CD4-positive, alpha-beta T cell treated with Interleukin-1 beta for 1 hour (primary cell): ENCODE data around the gene HHATL.

Source experiments
- DNase-seq, 2 donors: peaks; one replicate each; pipeline ENCODE4 v3.0.0-alpha.2; 2020 to 2022

The HHATL gene

DNA sequence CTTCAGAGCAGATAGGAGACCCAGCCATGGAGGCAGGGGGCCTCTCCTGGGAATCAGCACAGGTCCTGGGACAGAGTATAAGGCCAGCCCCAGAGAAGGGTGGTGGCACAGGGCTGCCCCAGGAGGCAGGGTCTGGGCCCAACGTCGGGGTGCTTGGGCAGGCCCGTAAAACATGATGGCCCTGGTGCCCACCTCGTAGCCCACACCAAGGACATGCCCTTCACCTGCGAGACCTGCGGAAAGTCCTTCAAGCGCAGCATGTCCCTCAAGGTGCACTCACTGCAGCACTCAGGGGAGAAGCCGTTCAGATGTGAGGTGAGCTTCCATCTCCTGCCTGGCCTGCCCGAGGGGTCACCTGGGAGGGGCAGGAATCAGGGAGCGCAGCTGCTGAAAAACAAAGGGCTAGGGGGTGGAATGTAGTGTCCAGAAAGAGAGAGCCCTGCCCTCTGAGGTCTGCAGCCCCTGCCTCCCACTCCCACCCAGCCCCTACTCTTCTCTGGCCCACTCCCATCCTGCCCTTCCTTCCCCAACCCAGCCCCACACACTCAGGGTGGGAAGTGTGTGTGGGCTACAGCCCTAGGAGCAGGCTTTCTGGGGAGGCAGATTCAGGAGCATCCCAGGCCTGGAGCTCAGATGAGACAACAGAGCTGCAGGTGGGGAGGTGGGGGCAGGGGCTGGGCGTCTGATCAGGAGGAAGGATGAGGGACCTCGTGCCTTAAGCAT is 39.6 kb downstream of the HHATL start:
- no peak for DNase-seq

DNA sequence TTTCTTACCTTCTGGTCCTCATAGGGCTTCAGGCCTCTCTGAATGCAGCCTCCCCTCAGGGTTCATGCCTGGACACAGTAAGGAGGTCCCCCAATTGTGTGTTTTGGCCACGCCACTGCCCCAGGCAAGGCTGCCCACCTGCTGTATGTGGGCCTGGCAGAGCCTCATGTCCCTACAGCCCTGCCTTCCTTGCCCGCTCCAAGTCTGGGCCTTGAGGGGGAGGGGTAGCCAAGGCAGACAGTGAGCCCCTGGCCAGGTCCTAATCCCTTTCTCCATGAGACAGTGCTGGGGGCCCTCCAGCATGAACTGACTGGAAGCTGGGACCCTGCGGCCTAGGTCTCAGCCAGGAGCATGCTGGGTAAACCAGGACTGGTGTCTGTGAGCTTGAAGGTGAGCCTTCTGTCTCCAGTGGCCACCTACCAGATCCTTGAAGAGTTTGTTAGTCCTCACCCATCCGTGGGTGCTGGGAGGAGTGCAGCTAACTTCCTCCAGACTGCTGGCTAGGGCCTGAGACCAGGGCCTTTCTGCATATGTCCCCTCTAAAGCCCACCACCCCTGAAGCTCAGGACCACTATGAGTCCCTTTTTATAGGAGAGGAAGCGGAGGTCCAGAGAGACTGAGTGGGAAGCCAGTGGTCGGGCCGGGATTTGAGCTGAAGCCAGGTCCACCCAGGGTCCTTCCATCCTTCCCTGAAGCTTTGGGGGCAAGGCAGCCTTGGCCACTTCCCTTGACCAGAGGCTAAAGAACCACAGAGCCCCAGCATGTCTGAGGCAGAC is 40.4 kb downstream of the HHATL start:
- DNase-seq: no peak

DNA sequence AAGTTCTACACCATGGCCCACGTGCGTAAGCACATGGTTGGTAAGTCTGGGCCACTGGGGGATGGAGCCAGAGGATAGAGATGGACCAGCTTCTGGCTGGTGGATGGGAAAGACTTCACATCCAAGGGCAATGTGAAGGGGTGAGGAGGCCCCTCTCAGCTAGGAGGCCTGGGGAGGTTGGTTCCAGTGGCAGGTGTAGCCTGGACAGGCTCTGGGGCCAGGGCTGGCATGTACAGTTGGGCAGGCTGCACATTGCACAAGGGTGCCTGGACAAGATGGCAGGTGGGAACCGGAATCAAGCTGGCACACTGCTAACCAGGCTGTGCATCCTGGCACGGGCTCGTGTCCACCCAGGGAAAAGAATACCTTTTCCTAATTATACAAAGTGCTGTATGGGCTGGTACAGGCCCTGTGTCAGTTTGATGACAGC is 41.0 kb downstream of the HHATL start:
- DNase-seq: no peak

DNA sequence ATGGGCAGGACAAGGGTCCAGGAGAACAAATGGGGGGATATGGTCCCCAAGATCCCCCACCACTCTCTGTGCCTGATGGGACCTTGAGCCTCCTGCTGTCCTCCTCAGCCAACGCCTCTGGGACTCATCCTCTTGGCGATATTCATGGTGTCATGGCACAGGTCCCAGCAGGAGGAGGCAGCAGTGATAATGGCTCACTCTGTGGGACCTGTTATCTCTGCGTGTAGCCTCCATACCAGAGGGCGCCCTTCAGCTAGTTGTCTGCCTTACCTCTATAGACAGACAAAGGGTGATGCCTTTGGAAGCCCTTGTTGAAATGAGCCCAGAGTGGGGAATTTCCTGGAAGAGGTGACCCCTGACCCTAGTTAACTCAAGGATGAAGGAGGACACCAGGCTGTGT is 41.7 kb downstream of the HHATL start:
- no peak for DNase-seq

DNA sequence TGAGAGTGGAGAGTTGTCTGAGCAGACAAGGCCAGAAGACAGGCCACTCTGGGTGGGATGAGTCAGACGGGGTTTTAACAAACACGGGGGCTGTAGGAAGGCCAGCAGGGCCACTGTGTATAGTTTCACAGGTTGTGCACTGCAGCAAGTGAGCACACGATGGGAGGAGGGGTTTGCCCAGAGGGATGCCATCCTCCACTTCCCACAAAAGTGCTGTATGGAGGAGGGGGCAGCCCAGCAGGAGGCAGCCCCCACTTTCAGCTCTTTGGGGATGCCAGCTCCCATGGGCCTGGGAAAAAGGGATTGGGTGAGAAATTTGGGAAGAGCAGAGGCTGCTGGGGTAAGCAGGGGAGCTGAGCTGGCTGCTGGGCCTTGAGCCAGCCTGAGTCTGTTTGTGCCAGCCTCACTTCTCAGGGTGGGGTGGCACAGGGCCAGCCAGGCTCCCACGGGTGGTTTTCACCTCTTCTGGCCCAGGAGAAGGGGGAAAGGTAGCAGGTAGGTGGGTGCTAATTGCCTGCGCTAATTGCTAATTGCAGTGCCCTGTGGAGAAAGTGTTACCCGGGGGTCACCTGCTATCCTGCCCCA is 42.4 kb downstream of the HHATL start:
- no peak for DNase-seq

DNA sequence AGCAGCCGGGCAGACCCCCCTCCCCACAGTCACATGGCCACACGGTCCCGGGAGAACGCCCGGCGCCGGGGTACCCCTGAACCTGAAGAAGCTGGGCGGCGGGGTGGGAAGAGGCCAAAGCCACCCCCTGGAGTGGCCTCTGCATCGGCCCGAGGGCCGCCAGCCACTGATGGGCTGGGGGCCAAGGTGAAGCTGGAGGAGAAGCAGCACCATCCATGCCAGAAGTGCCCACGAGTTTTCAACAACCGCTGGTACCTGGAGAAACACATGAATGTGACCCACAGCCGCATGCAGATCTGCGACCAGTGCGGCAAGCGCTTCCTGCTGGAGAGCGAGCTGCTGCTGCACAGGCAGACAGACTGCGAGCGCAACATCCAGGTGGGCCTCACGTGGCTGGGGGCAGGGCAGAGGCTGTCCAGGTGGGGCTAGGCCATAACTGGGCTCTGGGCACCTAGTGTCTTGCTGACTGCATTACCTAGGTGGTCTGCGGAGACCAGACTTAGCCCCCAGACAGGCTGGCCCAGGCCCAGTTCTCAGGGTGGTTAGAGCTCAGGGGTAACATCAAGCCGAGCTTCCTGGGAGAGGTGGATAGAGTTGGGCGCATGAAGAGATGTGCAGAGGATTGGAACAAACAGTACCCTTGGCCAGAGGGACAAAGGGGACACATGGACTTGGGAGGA is 43.0 kb downstream of the HHATL start:
- DNase-seq: no peak

DNA sequence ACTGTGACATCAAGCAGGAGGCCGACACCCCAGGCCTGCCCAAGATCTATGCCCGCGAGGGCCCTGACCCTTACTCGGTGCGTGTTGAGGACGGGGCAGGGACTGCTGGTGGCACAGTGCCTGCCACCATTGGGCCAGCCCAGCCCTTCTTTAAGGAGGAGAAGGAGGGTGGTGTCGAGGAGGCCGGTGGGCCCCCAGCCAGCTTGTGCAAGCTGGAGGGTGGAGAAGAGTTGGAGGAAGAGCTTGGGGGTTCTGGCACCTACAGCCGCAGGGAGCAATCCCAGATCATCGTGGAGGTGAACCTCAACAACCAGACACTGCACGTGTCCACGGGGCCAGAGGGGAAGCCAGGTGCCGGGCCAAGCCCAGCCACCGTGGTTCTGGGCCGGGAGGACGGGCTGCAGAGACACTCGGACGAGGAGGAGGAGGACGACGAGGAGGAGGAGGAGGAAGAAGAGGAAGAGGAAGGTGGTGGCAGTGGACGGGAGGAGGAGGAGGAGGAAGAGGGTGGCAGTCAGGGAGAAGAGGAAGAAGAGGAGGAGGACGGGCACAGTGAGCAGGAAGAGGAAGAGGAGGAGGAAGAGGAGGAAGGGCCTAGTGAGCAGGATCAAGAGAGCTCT is 43.7 kb downstream of the HHATL start:
- DNase-seq: no peak

DNA sequence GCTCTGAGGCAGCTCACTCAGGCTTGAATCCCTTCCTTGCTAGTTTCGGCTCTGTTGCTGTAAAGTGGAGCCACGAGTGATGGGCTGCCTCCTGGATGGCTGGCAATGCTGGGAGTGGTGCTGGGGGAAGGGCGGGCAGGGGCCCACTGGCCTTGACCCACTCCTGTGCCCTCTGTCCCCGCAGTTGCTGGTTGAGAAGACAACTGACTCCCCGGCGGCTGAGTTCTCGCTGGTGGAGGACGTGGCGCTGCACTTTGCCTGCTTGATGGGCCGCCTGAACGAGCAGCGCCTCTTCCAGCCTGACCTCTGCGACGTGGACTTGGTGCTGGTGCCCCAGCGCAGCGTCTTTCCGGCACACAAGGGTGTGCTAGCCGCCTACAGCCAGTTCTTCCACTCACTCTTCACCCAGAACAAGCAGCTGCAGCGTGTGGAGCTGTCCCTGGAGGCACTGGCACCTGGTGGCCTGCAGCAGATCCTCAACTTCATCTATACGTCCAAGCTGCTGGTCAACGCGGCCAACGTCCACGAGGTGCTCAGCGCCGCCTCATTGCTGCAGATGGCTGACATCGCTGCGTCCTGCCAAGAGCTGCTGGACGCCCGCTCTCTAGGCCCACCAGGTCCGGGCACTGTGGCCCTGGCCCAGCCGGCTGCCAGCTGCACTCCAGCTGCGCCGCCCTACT is 44.4 kb downstream of the HHATL start:
- no peak for DNase-seq

DNA sequence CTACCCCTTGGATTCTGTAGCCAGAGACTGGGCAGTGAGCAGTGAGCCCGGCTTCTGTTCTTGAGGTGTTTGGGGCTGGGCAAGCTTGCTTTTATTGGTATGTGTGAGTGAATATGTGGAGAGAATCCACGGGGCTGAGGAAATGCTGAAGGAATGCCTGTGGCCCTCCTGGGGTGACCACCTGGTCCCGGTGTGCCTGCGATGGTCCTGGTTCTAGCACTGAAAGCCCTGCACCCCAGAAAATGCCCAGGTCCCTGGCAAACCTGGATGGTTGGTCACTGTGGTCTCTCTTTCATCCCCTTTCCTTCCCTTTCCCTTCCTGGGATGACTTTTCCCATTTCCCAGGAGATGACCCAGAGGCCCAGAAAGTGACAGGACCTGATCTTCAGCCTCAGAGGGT is 44.9 kb downstream of the HHATL start:
- DNase-seq: no peak

DNA sequence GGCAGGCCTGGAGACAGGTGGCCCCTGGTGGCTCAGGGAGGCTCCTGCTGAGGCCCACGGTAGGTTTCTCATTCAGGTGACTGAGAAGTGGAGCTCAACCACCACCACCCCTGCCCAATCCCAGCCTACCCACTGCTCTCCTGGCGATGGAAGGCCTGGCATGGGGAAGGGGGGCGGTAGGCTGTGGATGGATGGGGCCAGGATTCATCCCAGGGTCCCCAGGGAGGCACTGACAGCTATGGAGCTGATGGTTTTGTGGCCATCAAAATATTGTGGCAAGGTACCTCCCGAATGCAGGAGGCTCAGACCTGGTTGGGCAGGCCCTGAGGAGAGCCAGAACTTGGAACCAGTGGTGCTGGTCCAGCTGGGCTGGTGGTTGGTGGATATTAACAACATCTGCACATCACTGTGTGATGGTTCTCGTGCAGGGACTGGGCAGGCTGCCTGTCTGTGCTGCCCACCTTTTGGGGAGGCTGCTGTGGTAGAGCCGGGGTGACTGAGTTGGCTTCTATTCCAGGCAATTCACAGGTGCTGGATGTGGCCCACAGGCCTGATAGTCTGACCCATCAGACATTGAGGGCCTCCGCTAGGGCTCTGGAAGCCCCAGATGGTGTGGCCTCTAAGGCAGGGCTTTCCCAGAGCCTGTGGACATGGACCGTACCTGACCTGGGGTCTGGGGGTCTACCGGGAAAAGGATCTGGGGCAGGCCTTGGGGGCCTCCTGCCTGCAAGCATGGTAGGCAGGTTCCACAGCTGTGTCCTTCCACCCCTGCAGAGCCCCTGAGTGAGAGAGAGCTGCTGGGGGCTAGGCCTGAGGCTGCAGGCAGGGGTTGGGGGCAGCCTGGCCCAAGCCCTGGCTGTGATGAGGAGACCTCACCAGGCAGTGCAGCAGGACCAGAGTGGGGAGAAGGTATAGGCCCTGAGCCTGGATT is 45.7 kb downstream of the HHATL start:
- no peak for DNase-seq

DNA sequence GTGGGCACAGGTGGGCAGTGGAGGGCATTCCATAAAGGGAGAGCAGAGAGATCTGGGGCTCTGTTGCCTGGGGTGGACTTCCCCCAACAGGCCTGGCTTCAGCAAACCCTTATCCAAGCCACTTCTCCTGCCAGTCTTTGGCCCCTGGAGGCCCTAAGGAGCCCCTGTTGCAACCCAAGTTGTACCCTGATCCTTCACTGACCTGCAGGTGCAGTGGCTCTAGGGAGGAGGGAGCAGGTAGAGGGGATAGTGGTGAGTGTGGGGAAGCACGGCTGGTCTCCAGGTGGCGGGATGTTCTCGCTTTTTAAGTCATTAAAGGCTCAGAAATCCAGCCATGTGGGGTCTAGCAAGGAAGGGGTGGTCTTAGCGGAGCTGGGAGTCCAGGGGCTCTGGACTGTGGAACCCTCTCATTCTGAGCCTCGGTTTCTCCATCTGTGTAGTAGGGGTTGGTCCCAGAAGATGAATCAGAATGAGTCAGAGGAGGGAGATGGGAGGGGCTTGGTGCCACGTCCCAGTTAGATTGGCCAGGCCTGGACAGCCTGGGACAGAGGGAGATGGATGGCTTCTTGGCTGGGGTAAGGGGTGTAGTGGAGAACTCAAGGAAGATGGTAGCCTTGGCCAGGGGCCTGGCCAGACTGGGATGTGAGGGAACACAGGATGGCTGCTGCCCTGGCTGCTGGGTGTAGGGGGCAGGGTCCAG is 46.5 kb downstream of the HHATL start:
- no peak for DNase-seq

DNA sequence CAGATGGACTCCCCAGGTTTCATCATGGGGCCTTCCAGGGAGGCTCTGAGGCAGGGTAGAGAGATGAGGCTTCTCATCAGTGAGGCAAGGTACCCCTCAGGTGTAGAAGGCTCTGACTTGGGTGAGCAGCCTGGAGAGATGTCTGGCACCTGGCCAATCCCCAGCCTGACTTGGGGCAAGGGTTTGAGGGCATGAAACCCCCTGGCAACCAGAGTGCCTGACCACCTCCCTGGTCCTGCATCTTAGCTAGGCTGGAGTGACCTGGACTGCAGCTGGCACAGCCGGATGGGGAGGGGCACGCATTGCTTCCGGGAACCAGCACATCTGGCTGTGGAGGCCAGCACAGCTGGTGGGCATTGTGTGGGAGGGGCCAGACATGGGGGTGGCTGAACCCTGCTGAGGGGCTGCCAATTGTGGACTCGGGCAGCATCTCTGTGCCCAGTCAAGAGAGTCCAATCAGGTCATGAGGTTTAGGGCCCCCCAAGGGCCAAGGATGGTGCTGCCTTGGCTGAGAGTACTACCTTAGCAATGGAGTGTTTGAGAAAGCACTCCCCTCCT is 47.2 kb downstream of the HHATL start:
- DNase-seq: peak in 1 of 2 donors; percentile 6

DNA sequence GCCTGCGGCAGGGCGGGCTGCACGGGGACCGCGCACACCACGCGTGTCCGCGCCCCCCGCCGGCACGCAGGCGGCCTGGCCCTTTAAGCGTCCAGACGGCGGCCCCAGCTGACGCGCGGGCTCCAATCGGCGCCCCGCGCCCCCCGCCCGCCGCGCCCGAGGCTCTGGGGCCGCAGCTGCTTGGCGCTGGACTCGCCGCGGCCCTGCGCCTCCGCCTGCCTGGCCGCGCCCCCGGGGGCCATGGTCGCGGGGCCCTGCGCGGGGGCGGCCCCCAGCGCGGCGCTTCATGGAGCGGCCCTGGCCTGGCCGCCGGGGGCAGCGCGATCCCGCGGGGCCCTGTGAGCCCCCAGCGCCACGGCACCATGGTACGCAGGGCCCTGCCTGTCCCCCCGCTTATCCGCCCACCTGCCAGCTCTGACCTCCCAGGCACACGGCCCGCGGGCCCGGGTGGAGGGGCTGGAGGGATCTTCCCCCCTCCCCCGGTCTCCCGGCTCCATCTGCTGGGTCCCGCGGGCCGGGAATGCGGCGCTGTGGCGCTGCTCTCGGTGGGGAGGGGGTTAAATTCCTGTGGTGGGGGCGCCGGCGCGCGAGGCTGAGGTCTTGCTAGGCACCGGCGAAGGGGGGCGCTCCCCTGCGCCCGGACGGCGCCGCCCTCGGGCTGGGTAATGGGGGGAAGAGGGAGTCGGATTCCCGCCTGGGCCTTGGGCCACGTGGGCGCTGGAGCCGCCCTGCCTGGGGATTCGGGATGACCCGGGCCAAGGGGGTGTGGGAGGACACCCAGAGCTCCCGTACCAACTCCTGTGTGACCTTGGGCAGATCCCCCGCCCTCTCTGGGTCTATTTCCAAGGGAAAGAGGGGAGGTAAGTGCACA is 48.0 kb downstream of the HHATL start:
- DNase-seq: peak in 1 of 2 donors; percentile 5

DNA sequence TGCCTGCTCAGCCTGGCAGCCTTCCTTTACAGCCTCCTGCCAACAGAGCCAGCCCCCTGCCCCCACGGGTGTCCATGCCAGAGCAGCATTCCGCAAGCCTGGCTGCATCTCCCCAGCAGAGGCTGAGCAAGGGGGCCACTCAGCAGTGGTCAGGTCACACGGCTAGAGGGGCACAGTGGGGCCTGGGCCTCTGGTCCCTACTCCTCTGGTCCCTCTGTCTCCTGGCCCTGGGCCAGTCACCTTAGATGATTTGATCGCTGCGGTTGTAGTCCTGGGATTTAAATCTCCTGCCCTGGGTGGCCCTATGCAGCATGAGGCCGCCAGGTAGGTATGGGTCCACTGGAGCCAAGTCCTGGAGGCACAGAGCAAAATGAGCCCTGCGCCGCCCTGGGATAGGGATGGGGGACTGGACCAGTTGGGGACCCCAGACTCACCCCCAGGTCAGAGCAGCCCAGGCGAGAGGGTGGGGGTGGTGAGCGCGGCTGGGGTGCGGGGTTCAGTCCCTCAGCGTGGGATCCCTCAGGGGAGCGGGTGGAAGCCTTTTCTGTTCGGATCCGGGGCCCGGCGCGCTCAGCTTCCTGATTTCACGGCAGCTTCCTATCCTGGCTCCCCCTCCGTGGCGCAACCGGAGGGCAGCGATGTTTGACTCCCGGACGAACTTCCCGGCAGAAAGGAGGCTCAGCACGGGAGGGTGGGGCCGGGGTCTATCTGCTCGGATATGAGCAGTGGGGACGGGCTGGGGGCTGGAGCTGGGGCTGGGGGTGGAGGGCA is 48.9 kb downstream of the HHATL start, which contains the start of gene ZBTB47:
Gene ZBTB47 (plus strand): TSS at position 138 of the 771 bp plus-strand sequence. CDS start 4,659 bp downstream, outside the sequence.
- DNase-seq: peak in 1 of 2 donors; percentile 4

DNA sequence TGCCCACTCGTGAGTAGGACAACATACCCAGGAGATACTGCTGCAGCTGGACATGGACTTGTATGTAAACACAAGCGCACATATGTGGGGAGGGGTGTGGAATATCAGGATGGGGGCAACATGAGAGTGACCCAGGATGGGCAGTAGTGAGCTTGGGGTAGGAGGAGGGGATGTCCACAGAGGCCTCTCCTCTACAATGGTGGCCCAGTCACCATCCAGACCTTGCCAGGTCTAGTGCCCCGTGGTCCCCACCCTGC is 49.4 kb downstream of the HHATL start:
- DNase-seq: no peak

DNA sequence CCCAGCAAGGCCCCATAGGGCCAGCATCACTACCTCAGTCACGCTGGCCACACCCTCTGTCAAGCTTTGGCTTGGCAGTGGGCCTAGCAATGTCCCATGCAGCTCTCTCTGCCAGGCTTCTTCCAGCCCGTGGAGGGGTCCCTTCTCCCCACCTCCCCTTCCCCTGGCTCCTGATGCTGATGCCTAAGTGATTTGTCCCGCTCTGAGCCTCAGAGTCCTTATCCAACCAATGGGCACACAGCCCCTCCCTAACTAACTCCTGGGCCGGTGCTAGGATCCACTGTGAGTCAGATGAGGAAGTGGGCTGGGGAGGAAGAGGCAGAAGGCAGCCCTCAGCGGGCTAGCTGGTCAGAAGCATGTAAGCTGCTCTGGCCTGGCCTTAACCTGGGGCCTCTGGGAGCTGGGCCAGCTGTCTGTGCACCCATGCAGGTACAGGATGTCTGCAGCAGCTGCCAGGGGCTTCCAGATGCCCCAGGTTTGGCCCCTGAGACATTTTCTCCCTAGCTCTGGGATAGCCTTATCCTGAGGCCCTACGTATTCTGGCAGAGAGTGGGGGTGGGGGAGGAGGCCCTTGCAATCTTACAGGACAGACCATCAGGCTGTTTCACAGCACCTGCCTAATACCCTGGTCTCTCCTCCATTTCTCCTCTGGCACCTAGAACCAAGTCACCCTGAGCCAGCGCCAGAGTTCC is 49.8 kb downstream of the HHATL start:
- DNase-seq: peak in 1 of 2 donors; percentile 56

DNA sequence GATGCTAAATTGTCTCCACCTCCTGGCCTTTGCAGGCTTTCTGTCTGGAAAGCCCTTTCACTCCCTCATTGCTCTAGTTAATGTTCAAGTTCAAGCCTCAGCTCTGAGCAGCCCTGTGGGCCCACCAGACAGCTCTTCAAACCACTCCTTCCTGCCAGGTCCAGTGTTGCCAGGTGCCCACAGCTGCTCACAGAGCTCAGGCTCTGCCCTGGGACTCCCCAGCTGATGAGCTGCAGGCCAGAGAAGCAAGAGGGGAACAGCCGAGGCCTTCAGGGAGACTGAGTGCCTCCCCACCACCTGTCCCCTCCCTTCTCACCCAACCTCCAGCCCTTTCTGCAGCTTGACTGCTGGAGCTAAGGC is 50.4 kb downstream of the HHATL start:
- DNase-seq: no peak
